IPS-NIHi7 (cell line): ENCODE data around the gene ZDHHC13.

Experiments
- DNase-seq: peaks from one replicate; pipeline ENCODE4 v3.0.0; 2012; ENCODE audit warnings: mixed read lengths; ENCODE audit errors: extremely low spot score

The ZDHHC13 gene

GRCh38 chr11:19204836-19205235, 87.9 kb downstream of the ZDHHC13 start:
- no peak for DNase-seq

- no peak for DNase-seq
Observed at GRCh38 chr11:19208181-19208580, 91.2 kb downstream of the ZDHHC13 start.

- no peak for DNase-seq
Observed at GRCh38 chr11:19208959-19209546, 92.1 kb downstream of the ZDHHC13 start.

GRCh38 chr11:19209617-19210370, 92.8 kb downstream of the ZDHHC13 start:
- no peak for DNase-seq

GRCh38 chr11:19216021-19216420, 99.1 kb downstream of the ZDHHC13 start:
- DNase-seq: no peak

- DNase-seq: no peak
Observed at GRCh38 chr11:19216709-19217374, 99.9 kb downstream of the ZDHHC13 start.

- DNase-seq: no peak
Observed at GRCh38 chr11:19218216-19218615, 101.2 kb downstream of the ZDHHC13 start.

GRCh38 chr11:19218786-19219460, 102.0 kb downstream of the ZDHHC13 start:
- DNase-seq: peak; percentile 20

GRCh38 chr11:19220903-19221724, 104.1 kb downstream of the ZDHHC13 start:
- DNase-seq: no peak

GRCh38 chr11:19225123-19225522, 108.2 kb downstream of the ZDHHC13 start:
- DNase-seq: no peak

GRCh38 chr11:19225581-19225980, 108.6 kb downstream of the ZDHHC13 start:
- DNase-seq: no peak
